Stimulated activated CD4-positive, alpha-beta T cell treated with anti-CD3 and anti-CD28 coated beads, Interleukin-2, amount 100 ng/mL, for 4 hours (primary cell): Measurements from ENCODE around the gene CLMP.
"Not testable (repeated sequence)": the region's sequence is repeated elsewhere in the genome, so short reads cannot be mapped to it uniquely, and the experiment has no call there.

Source experiments
- DNase-seq: peaks from one replicate; pipeline ENCODE4 v3.0.0-alpha.2; 2020; ENCODE audit warnings: low read depth

The CLMP gene

GRCh38 chr11:123168241-123168640, 26.8 kb downstream of the CLMP start:
- DNase-seq: no peak

GRCh38 chr11:123166071-123166559, 28.9 kb downstream of the CLMP start:
- no peak for DNase-seq

- DNase-seq: no peak
Measured at GRCh38 chr11:123164732-123165450, 30.2 kb downstream of the CLMP start.

DNA sequence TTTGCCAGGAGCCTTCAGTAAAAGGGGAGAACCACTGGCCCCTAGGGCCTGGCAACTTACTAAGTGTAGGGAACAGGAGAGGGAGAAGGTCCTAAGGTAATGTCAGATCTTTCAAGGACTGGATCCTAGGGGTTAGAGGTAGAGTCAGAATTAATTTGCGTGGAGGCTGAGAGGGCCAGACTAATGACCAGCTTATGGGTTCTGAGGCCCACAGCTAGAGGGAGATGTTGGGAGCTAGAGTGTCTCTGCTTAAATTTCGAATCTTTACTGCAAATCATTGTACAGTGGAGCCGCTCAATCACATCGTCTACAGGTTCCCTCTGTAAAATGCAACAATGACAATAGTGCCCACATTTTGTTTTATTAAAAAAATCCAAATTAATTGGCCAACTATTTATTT, 31.4 kb downstream of the CLMP start:
- DNase-seq: no peak

DNA sequence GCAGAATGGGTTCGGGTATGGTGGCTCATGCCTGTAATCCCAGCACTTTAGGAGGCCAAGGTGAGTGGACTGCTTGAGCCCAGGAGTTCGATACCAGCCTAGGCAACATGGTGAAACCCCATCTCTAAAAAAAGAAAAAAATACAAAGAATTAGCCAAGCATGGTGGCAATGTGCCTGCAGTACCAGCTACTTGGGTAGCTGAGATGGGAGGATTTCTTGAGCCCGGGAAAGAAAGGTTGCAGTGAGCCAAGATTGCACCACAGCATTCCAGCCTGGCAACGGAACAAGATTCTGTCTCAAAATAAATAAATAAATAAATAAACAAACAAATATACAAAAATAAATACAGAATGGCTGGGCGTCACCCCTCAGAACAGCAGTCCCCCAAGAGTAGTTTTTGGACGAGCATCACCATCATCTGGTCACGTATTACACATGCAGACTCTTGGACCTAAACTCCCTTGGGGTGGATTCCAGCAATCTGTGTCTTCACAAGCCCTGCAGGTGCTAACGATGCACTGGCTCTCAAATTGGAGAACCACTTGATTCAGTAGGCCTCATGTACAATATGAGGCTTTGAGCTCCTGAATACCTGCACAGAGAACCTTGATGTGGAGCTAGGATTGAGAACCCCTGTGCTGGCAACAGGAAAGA, 33.5 kb downstream of the CLMP start:
- DNase-seq: no peak

GRCh38 chr11:123159183-123159857, 35.7 kb downstream of the CLMP start:
- DNase-seq: no peak

GRCh38 chr11:123158033-123159003, 36.7 kb downstream of the CLMP start:
- no peak for DNase-seq

DNA sequence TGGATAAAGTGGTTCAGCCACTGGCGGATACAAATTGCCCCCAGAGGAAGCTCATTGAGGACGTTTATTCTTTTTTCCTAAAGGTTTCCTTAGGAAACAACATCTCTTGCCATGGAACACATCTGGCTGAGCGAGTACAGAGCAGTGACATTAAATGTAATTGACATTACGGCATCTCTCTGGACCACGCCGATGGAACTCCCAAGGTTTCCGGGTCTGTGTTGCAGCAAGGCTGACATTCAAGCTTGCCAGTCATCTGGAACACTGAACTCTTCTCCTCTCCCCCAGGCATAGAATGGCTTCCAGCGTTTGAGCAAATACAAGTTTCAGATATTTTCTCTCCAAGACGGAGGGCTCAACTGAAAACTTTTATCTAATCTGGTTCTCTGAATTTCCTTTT, 42.1 kb downstream of the CLMP start:
- DNase-seq: no peak

GRCh38 chr11:123152346-123152745, 42.7 kb downstream of the CLMP start:
- DNase-seq: not testable (repeated sequence)

- DNase-seq: no peak
Measured at GRCh38 chr11:123151796-123152195, 43.3 kb downstream of the CLMP start.

DNA sequence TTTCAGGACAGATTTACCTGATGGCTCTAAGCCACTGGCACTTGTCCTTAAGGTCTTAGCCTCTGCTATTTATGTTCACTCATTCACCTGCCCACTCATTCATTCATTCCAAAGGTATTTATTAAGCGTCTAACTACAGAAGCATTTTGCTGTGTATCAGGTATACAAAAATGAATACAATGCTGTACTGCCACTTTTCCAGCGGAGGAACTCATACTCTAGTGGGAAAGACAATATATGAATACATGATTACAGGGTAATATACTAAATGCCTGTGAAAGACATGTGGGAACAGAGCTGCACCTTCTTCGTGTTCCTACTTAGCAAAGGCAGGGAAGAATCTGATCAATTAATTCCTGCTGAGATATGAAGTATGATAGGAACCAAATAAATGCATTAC, 43.7 kb downstream of the CLMP start:
- DNase-seq: no peak

- no peak for DNase-seq
Measured at GRCh38 chr11:123150882-123151281, 44.2 kb downstream of the CLMP start.

GRCh38 chr11:123148965-123149364, 46.1 kb downstream of the CLMP start:
- DNase-seq: no peak

- no peak for DNase-seq
Measured at GRCh38 chr11:123145661-123146060, 49.4 kb downstream of the CLMP start.

- DNase-seq: no peak
Measured at GRCh38 chr11:123145220-123145619, 49.8 kb downstream of the CLMP start.

- DNase-seq: no peak
Measured at GRCh38 chr11:123144707-123145106, 50.3 kb downstream of the CLMP start.

GRCh38 chr11:123143921-123144320, 51.1 kb downstream of the CLMP start:
- DNase-seq: no peak

GRCh38 chr11:123143476-123143875, 51.6 kb downstream of the CLMP start:
- no peak for DNase-seq

- no peak for DNase-seq
Measured at GRCh38 chr11:123139206-123139605, 55.8 kb downstream of the CLMP start.

DNA sequence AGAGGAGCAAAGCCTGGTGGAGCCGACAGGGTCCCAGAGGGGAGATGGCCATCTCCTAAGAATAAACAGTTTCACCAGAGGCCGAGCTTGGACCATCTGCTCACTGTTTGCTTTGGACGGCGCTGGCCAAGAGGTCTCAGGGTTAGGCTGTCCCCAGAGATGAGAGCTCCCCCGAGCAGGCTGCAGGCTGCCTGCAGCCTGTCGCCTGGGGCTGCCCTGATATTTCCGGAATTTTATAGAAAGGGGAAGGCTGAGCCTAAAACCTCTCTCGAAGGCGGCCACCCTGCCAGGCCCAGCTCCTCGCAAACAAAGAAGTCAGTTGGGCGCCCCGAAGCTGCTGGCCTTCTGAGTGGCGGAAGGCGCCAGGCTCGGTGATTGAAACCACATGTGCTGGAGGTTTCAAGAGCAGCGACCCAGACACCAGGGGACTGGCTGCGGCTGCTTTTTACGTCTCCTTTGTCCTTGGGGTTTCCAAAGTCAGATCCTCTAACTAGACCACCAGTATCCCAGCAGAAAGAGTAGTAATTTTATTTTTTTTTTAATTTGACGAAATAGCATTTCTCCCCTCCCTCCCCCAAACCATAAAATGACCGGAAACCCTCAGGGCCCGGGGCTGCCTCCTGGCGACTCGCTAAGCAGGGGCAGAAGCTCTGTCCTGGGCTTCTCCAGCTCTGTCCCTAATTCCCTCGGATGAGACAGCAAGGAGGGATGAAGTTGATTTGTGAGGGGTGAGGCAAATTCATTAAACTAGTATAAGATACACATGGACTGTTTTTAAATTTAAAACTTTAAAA, 57.4 kb downstream of the CLMP start:
- DNase-seq: no peak

- no peak for DNase-seq
Measured at GRCh38 chr11:123135863-123136446, 59.1 kb downstream of the CLMP start.
